ENCODE results near the gene CEP83.

DNA sequence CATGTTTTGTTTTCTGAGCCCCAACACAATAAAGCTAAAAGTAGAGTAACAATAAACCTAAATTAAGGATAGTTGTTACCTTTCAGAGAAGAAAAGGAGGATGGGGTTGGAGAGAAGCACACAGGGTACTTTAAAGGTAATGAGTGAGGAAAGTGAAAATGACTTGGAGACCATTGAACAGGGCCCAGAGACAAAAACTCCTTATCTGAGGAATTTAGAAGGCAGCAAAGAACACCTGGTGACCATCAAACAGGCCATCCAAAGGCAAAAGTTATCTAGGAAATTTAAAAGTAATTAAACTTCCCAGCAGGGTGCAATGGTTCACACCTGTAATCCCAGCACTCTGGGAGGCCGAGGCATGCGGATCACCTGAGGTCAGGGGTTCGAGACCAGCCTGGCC is 39.0 kb upstream of the CEP83 start:
- TF ChIP-seq, protein P1, sequence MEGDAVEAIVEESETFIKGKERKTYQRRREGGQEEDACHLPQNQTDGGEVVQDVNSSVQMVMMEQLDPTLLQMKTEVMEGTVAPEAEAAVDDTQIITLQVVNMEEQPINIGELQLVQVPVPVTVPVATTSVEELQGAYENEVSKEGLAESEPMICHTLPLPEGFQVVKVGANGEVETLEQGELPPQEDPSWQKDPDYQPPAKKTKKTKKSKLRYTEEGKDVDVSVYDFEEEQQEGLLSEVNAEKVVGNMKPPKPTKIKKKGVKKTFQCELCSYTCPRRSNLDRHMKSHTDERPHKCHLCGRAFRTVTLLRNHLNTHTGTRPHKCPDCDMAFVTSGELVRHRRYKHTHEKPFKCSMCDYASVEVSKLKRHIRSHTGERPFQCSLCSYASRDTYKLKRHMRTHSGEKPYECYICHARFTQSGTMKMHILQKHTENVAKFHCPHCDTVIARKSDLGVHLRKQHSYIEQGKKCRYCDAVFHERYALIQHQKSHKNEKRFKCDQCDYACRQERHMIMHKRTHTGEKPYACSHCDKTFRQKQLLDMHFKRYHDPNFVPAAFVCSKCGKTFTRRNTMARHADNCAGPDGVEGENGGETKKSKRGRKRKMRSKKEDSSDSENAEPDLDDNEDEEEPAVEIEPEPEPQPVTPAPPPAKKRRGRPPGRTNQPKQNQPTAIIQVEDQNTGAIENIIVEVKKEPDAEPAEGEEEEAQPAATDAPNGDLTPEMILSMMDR (IDR thresholded peaks at IDR 0.05): no peak
- no peak for TF ChIP-seq EZH2 (IDR thresholded peaks at IDR 0.05; ENCODE audit: borderline replicate concordance, insufficient read depth, low read depth, low read length, poor library complexity, severe bottlenecking)
